Transverse colon (tissue), 4 donors: ENCODE results near the gene ZNF516.

Experiments
- POLR2A ChIP-seq: fragments of 450-650 bp; IDR thresholded peaks from one replicate; pipeline ENCODE4 v1.6.1; 2016; ENCODE audit warnings: antibody characterized with exemption, mild to moderate bottlenecking, moderate library complexity
- POLR2AphosphoS5 ChIP-seq, 3 donors: sonication (generic); formaldehyde crosslinking; IDR thresholded peaks; one replicate each; pipeline ENCODE4 v1.6.1; 2016; ENCODE audit warnings: antibody characterized with exemption in 3 of 3
- TF ChIP-seq, protein P1 (sequence below), 5 experiments: fragments of 200-600 bp in 3 of 5; fragments of 450-650 bp in 2 of 5; sonication (generic) in 3 of 5; IDR thresholded peaks; 1 replicate in 2 of 5; 2 replicates in 3 of 5; pipeline ENCODE4 v1.5.1; 2016 to 2017; ENCODE audit warnings: antibody characterized with exemption in 5 of 5, inconsistent platforms in 3 of 5, mild to moderate bottlenecking in 2 of 5, moderate library complexity in 1 of 5

DNA sequence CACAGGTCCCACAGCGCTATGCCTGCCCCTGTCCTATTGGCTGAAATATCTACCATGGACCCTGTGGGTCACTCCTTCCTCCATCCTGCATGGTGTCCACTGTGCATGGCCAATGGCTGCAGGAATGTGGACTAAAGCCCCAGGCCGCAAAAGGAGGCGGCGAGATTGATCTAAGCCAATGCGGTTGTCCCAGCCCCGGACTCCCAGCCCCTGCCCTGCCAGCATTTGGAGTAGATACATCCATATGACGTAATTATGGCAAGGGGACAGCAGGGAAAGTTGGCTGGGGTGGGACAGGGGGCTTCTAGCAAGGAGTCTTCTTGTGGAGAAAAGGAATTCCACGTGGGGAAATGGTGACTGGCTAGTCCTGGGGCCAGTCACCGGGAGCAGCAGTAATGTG is 11.4 kb upstream of the ZNF516 start:
- TF ChIP-seq POLR2AphosphoS5 (IDR thresholded peaks at IDR 0.05) (no peak), POLR2A (no peak)
- TF ChIP-seq, protein P1, sequence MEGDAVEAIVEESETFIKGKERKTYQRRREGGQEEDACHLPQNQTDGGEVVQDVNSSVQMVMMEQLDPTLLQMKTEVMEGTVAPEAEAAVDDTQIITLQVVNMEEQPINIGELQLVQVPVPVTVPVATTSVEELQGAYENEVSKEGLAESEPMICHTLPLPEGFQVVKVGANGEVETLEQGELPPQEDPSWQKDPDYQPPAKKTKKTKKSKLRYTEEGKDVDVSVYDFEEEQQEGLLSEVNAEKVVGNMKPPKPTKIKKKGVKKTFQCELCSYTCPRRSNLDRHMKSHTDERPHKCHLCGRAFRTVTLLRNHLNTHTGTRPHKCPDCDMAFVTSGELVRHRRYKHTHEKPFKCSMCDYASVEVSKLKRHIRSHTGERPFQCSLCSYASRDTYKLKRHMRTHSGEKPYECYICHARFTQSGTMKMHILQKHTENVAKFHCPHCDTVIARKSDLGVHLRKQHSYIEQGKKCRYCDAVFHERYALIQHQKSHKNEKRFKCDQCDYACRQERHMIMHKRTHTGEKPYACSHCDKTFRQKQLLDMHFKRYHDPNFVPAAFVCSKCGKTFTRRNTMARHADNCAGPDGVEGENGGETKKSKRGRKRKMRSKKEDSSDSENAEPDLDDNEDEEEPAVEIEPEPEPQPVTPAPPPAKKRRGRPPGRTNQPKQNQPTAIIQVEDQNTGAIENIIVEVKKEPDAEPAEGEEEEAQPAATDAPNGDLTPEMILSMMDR (IDR thresholded peaks at IDR 0.05): no peak
